Measurements from ENCODE around the gene MAGI2. TPM values are rescaled to one million over a fixed set of nuclear protein-coding genes. Genes with fewer than 3 reads are reported as not detected.

Gene MAGI2
- 4.5 and 5.9 TPM in 2 replicates for total RNA-seq

GRCh38 chr7:79453558-79454360, at the start of gene MAGI2:
Gene MAGI2 (minus strand): TSS chr7:79453667. CDS start chr7:79453320, 347 bp downstream.

Small RNA genes lying within 50 kb of the gene (small RNA-seq; reads per million reads assigned to genes)
- gene RNU6-337P, result not detected
- not detected for gene RNU6-530P

All from vein endothelial cell (primary cell).